HFF-Myc (cell line): Measurements from ENCODE around the gene STK39.

ENCODE experiments used
- DNase-seq: peaks from one replicate; pipeline ENCODE4 v3.0.0-alpha.2; 2011; ENCODE audit warnings: low read depth; ENCODE audit errors: extremely low read depth
- H3K4me3 ChIP-seq: replicated peaks from 2 replicates; pipeline ENCODE4 v1.5.1; 2011; ENCODE audit warnings: low read depth, mild to moderate bottlenecking, control low read depth, low read length
- TF ChIP-seq, protein P1 (sequence below): IDR thresholded peaks from 2 replicates; pipeline ENCODE4 v1.5.1; 2012; ENCODE audit warnings: mild to moderate bottlenecking, low read depth, low read length, control low read depth; ENCODE audit errors: missing control alignments

The STK39 gene

DNA sequence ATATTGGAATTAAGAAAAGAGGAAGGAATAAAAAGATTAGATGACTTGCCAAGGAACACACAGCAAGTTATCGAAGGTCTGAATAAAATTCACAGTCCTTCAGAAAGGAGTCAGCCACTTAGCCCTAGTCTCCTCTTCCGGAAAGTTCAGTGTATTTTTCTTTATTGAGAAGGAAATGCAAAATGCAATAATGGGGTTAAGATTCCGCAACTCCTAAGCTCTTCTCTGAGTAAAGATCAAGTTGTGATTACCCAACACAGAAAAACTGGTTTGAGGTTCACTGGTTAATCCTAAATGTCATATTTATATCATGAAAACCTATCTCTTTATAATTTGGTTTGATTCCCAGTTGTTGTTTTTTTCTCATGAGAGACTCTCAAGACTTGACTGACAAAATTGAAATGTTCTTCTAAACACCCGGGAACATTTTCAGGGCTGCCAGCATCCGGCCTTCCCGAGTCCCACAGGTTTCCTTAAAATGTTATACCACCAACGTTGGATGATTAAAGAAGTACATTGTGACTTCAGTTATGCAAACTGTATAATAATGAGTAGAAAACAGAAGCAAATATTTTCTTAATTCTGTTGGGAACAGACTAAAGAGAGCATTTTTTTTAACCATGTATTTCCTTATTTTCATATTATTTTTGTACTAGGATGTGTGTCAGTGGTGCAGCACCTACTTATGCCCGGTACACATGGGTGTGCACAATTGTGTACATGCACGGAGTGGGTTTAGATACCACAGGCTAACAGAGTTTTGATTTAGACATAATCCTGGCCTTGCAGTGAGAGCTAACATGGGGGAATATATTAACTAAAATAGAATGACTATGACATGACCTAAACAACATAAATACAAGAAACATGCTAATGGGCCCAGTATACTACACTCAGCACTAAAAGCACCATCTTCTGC lies 100.2 kb downstream of the STK39 start:
- TF ChIP-seq, protein P1, sequence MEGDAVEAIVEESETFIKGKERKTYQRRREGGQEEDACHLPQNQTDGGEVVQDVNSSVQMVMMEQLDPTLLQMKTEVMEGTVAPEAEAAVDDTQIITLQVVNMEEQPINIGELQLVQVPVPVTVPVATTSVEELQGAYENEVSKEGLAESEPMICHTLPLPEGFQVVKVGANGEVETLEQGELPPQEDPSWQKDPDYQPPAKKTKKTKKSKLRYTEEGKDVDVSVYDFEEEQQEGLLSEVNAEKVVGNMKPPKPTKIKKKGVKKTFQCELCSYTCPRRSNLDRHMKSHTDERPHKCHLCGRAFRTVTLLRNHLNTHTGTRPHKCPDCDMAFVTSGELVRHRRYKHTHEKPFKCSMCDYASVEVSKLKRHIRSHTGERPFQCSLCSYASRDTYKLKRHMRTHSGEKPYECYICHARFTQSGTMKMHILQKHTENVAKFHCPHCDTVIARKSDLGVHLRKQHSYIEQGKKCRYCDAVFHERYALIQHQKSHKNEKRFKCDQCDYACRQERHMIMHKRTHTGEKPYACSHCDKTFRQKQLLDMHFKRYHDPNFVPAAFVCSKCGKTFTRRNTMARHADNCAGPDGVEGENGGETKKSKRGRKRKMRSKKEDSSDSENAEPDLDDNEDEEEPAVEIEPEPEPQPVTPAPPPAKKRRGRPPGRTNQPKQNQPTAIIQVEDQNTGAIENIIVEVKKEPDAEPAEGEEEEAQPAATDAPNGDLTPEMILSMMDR: no peak
- H3K4me3 ChIP-seq: no peak overlapping the region
- no peak for DNase-seq

DNA sequence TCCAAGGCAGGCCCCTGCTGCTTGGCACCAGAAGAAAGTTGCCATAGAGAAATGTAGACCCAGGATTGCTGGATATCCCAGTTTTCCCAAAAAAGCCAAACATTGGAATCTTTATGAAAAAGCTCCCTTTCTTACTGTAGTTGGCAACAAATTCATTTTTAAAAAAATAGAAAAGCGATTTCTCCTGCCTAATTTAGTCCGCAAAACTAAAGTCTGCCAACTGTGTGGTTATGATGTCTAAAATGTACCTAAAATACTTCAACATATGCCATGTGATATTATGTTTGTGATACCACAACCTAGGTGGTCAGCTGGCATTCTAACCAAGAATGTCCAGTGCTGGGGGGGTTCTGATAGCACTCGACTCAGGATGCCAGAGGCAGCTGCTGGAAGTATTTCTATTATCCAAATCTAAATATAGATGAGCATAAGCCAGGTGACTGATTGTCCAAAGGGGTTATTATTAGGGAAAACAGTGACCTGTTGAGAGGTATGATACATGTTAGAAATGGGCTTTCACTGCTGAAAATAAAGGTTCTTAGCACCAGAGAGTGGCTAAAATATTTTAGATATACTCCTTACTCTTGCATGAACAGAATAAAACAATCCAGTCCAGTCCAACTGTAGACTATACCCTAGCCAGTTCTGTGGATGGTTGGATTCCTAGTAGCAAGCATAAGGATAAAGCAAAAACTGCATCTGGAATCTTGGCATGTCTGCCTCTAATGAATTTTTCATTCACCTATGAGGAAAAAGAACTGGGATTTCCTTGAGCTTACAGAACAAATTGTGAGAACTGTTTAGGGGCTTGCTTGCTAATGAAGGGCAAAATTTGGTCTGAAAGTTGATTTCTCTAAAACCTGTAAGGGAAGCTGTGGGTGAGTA lies 101.7 kb downstream of the STK39 start:
- TF ChIP-seq, protein P1: no peak
- H3K4me3 ChIP-seq: no peak overlapping the region
- DNase-seq: no peak

DNA sequence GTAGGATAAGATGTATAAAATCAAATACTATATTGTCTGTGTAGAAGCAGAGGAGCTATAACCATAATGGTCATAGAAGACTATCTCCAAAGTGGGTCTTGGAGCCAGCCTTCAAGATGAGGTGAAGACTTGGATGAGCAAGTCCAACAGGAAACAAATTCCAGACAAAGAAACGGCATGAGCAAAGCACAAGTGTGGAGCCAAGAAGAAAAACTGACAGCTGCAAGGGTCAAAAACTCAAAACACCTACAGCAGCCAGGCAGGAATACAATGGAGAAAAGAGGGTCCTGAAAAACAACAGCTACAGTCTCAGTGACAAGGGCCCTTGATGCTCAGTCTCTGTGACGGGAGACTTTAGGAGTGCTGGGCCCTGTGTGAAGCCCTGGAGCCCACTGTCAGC lies 102.4 kb downstream of the STK39 start:
- TF ChIP-seq, protein P1: no peak

DNA sequence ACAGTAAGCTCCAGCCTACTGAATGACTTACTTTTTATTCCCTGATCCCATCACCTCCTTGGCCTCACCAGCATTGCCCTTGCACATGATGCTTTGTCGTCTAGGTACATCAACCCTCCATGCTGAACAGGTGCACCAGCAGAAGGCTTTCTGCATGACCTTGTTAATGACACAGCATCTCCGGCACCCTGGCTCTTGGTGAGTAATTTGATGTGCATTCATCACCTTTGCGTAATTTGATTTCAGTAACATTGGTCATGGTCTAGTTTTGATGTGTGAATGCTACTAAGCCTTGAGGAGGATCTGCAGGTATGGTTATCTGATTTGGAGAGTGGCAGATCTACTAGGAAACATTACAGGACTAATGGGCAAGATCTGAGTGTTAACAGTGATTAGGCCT lies 103.6 kb downstream of the STK39 start:
- DNase-seq: no peak
- TF ChIP-seq, protein P1: no peak
- H3K4me3 ChIP-seq: no peak overlapping the region

More for the DNA sequence above, 102.4 kb downstream of the STK39 start:
- DNase-seq: no peak
- no peak overlapping the region for H3K4me3 ChIP-seq

DNA sequence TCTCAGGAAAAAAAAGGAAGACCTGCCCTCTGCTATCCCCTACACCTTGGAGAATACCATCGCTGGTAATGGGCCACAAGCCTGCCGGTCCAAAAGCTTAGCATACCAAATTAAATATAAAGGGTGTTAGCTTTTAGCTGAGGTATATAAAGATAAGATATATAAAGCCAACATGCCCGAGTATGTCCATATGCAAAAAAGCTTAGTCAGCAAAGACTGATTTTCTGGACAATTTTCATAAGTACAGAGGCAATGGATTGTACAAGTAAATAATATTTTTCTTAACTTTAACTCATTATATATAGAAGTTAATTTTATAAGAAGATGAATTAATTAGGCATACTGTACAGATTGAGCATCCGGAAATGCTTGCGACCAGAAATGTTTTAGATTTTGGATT lies 106.5 kb downstream of the STK39 start:
- TF ChIP-seq, protein P1: no peak

DNA sequence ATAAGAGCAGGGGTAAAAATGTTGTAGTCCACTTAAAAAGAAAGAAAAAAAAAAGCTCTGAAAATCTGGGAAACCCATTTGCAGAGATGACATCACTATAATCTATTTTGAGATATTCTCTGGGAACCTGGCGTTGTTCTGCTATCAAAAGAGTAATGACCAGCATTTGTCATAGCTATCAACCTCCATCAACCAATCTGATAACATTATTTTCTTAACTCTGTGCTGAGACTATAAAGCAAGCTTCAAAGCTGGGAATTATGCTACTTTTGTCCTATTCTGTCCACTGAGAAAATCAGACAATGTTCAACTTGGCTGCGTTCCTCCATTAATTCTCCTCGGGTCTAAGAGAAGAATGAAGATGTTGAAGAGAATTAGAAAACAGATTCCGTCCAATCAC lies 107.5 kb downstream of the STK39 start:
- TF ChIP-seq, protein P1: no peak
- no peak overlapping the region for H3K4me3 ChIP-seq
- DNase-seq: no peak

More for the DNA sequence above, 106.5 kb downstream of the STK39 start:
- DNase-seq: no peak
- H3K4me3 ChIP-seq: no peak overlapping the region
